K562 (cell line): ENCODE measurements around the gene CALML4.

Experiments
- BRCA1 ChIP-seq, 2 experiments: fragments of 450-650 bp in 1 of 2; sonication (generic) in 1 of 2; formaldehyde crosslinking in 1 of 2; IDR thresholded peaks; 2 replicates each; pipeline versions ENCODE4 v1.5.0 to v1.6.1; 2017 to 2020; ENCODE audit warnings: mild to moderate bottlenecking in 1 of 2, missing genetic modification reagents in 1 of 2
- BRF2 ChIP-seq: IDR thresholded peaks from 3 replicates; pipeline ENCODE4 v1.6.1; 2011; ENCODE audit warnings: borderline replicate concordance, mild to moderate bottlenecking; ENCODE audit not compliant: insufficient read length, insufficient read depth
- CC2D1A ChIP-seq: fragments of 450-650 bp; IDR thresholded peaks from 2 replicates; pipeline ENCODE4 v1.6.1; 2017; ENCODE audit warnings: mild to moderate bottlenecking
- MTA1 ChIP-seq: fragments of 450-650 bp; IDR thresholded peaks from 2 replicates; pipeline ENCODE4 v1.6.1; 2017; ENCODE audit warnings: borderline replicate concordance
- SMC3 ChIP-seq: conservative IDR thresholded peaks from 2 replicates; pipeline ENCODE4 v1.6.1; 2011; ENCODE audit warnings: low read depth, low read length, improper control_type of control experiment; ENCODE audit not compliant: insufficient read depth
- TRIM28 ChIP-seq: fragments of 450-650 bp; IDR thresholded peaks from 2 replicates; pipeline ENCODE4 v1.6.1; 2017
- UBTF ChIP-seq, 2 experiments: IDR thresholded peaks; 2 replicates each; pipeline ENCODE4 v1.6.1; 2012; ENCODE audit warnings: improper control_type of control experiment in 2 of 2, low read depth in 2 of 2, low read length in 2 of 2, borderline replicate concordance in 1 of 2
- USF2 ChIP-seq: sonication (generic); formaldehyde crosslinking; IDR thresholded peaks from 2 replicates; pipeline ENCODE4 v1.5.0; 2020; ENCODE audit warnings: missing genetic modification reagents
- ZKSCAN1 ChIP-seq: fragments of 150-350 bp; IDR thresholded peaks from 2 replicates; pipeline ENCODE4 v1.6.1; 2016; ENCODE audit warnings: low read depth, low read length
- ZNF274 ChIP-seq: IDR thresholded peaks from 2 replicates; pipeline ENCODE4 v1.6.1; 2011; ENCODE audit warnings: low read depth, mild to moderate bottlenecking, low read length, moderate library complexity, borderline replicate concordance
- TF ChIP-seq, protein P1 (sequence below): conservative IDR thresholded peaks from 2 replicates; pipeline ENCODE4 v1.6.1; 2011; ENCODE audit warnings: low read depth, mild to moderate bottlenecking, low read length; ENCODE audit not compliant: control insufficient read depth
- TF ChIP-seq, protein P2 (sequence below): fragments of 250-450 bp; sonication (Bioruptor Pico); IDR thresholded peaks from 2 replicates; pipeline ENCODE4 v1.8.0; 2021; ENCODE audit warnings: moderate library complexity, mild to moderate bottlenecking, inconsistent platforms
- TF ChIP-seq, protein P3 (sequence below): sonication (generic); formaldehyde crosslinking; IDR thresholded peaks from 2 replicates; pipeline ENCODE4 v1.9.0; 2022; ENCODE audit warnings: mild to moderate bottlenecking, missing genetic modification reagents

DNA sequence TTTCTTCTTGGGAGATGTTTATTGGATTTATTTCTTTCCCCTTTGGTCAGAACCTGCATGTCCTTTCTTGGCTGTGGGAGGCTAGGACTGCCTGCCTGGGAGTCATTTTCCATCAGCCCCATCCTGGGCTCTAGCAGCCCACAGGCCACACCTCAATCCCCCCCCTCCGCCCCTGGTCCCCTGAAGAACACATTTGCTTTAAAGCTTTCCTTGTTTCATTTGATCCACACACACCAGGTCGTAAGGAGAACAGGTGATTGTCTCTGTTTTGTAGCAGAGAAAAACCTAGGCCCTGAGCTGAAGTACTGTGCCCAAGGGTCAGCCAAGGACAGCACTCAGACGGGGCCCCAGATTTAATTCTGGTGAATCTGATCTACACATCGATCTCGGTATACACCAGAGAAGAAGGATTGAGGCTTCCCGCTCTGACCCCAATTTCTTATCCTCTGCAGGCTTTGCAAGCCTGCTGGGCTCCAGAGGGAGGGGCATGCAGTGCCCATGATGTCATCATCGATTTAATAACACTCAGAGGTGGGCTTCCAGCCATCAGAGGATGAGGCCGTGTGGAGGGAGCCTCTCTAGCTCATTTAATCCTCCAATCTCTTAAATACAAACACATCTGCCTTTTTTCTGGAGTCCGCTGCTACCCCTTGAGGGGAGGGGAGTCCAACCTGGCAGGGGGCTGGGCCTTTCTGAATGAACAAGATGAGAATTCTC is 26.1 kb upstream of the CALML4 start:
- TF ChIP-seq, protein P1, sequence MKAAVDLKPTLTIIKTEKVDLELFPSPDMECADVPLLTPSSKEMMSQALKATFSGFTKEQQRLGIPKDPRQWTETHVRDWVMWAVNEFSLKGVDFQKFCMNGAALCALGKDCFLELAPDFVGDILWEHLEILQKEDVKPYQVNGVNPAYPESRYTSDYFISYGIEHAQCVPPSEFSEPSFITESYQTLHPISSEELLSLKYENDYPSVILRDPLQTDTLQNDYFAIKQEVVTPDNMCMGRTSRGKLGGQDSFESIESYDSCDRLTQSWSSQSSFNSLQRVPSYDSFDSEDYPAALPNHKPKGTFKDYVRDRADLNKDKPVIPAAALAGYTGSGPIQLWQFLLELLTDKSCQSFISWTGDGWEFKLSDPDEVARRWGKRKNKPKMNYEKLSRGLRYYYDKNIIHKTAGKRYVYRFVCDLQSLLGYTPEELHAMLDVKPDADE = no peak
- TF ChIP-seq CC2D1A (no peak), USF2 (CRISPR knock-in tag) (no peak), SMC3 (no peak), TRIM28 (no peak), BRCA1 (IDR thresholded peaks at IDR 0.05) (no peak), BRCA1 (CRISPR knock-in tag; IDR thresholded peaks at IDR 0.05) (no peak), UBTF (IDR thresholded peaks at IDR 0.05; ENCODE audit: borderline replicate concordance in 1 of 2, low read depth in 2 of 2, low read length in 2 of 2) (no peak), MTA1 (no peak), BRF2 (no peak), ZKSCAN1 (no peak), ZNF274 (no peak)
- TF ChIP-seq, protein P2, sequence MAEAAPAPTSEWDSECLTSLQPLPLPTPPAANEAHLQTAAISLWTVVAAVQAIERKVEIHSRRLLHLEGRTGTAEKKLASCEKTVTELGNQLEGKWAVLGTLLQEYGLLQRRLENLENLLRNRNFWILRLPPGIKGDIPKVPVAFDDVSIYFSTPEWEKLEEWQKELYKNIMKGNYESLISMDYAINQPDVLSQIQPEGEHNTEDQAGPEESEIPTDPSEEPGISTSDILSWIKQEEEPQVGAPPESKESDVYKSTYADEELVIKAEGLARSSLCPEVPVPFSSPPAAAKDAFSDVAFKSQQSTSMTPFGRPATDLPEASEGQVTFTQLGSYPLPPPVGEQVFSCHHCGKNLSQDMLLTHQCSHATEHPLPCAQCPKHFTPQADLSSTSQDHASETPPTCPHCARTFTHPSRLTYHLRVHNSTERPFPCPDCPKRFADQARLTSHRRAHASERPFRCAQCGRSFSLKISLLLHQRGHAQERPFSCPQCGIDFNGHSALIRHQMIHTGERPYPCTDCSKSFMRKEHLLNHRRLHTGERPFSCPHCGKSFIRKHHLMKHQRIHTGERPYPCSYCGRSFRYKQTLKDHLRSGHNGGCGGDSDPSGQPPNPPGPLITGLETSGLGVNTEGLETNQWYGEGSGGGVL (CRISPR knock-in tag) = no peak
- TF ChIP-seq, protein P3, sequence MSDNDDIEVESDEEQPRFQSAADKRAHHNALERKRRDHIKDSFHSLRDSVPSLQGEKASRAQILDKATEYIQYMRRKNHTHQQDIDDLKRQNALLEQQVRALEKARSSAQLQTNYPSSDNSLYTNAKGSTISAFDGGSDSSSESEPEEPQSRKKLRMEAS (CRISPR knock-in tag) = no peak
